ENCODE measurements around the gene TRIM63. TPM values are rescaled to one million over a fixed set of nuclear protein-coding genes. Genes with fewer than 3 reads are reported as not detected.

Gene TRIM63
- total and polyA plus RNA-seq, 9 of the 15 experiments (the other 6 are each of a cell fraction or from before 2014, with no cell fraction given) = 0.08 to 0.57 (median 0.36) TPM

GRCh38 chr1:26110731-26111529 is 43.5 kb upstream of the TRIM63 start (continued):
- no peak; a peak in 1 of 4 replicates for TF ChIP-seq UBTF (IDR thresholded peaks at IDR 0.05; ENCODE audit: borderline replicate concordance in 1 of 2, low read depth in 2 of 2, low read length in 2 of 2)
- peak; percentile 88 for TF ChIP-seq SUPT5H (IDR thresholded peaks at IDR 0.05)
- TF ChIP-seq SAP30 (IDR thresholded peaks at IDR 0.05; ENCODE audit: borderline replicate concordance, insufficient read depth, low read depth, low read length, poor library complexity, severe bottlenecking) = peak; percentile 65
- TF ChIP-seq ZFP91 (CRISPR knock-in tag; IDR thresholded peaks at IDR 0.05) = peak; percentile 95
- no peak for TF ChIP-seq STAT5B (CRISPR knock-in tag; IDR thresholded peaks at IDR 0.05)
- TF ChIP-seq RNF2 (IDR thresholded peaks at IDR 0.05) = peak; percentile 29; the same call in 1 of the 2 replicates
- TF ChIP-seq ZNF511 (CRISPR knock-in tag; IDR thresholded peaks at IDR 0.05) = no peak; the same call in none of the 2 replicates
- TF ChIP-seq ZNF589 (CRISPR knock-in tag; IDR thresholded peaks at IDR 0.05; ENCODE audit: low read depth) = 0 out of 2 replicates have a peak, but pooled peaks have one; percentile 43
- TF ChIP-seq ARID3B (CRISPR knock-in tag; IDR thresholded peaks at IDR 0.05; ENCODE audit: borderline replicate concordance) = peak; percentile 15; the same call in 1 of the 2 replicates
- no peak for TF ChIP-seq ILF3 (IDR thresholded peaks at IDR 0.05; ENCODE audit: borderline replicate concordance)
- TF ChIP-seq SMARCB1 (IDR thresholded peaks at IDR 0.05; ENCODE audit: insufficient read length, low read depth) = no peak
- TF ChIP-seq XRCC4 (IDR thresholded peaks at IDR 0.05; ENCODE audit: extremely low read depth, insufficient read depth, insufficient read length) = no peak
- no peak for TF ChIP-seq HMG20B (CRISPR knock-in tag; IDR thresholded peaks at IDR 0.05)
- TF ChIP-seq FOXK2 (conservative IDR thresholded peaks at IDR 0.05 in 1 of 2, IDR thresholded peaks at IDR 0.05 in 1 of 2; ENCODE audit: low read depth in 2 of 2) = peak in 1 of 2 experiments; percentile 95; a peak in 2 of 4 replicates
- no peak for TF ChIP-seq HDAC3 (IDR thresholded peaks at IDR 0.05; ENCODE audit: borderline replicate concordance, partially characterized antibody)
- TF ChIP-seq ZNF23 (CRISPR knock-in tag; IDR thresholded peaks at IDR 0.05) = no peak
- TF ChIP-seq ZNF140 (CRISPR knock-in tag; IDR thresholded peaks at IDR 0.05) = no peak
- no peak; the same call in 1 of the 2 replicates for TF ChIP-seq ETV5 (CRISPR knock-in tag; IDR thresholded peaks at IDR 0.05; ENCODE audit: low read depth)
- TF ChIP-seq ZNF695 (CRISPR knock-in tag; IDR thresholded peaks at IDR 0.05) = no peak
- TF ChIP-seq RCOR1 (IDR thresholded peaks at IDR 0.05; ENCODE audit: borderline replicate concordance in 1 of 2, low read depth in 2 of 2, low read length in 2 of 2) = peak in 1 of 2 experiments; percentile 23; a peak in 1 of 4 replicates
- TF ChIP-seq GABPB1 (CRISPR knock-in tag; IDR thresholded peaks at IDR 0.05) = peak; percentile 70
